ENCODE data around the gene HSD11B1. TPM values are rescaled to one million over a fixed set of nuclear protein-coding genes. Genes with fewer than 3 reads are reported as not detected.

HSD11B1 gene
- total RNA-seq, 1 donor, result 21.6 TPM

DNA sequence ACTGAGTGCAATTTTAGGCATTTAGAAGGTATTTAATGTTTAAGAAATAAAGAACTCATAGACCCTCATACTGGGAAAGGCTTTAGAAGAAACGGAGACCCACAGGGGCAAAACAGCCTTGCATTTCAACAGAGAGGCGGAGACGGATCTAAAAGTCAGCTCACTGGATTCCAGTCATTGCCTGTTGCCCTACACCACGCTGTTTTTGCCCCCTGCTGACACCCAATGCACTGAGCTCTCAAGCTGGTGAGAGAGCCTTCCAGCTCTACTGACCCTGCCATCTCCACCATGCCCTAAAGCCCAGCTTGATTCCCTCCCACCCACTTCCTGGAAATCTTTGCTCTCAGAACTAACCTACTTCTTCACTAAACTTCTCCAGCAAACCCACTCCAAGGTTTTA, 44.0 kb downstream of the HSD11B1 start:
- no peak overlapping the region for H3K4me3 ChIP-seq (ENCODE audit: low read depth, low read length)
- TF ChIP-seq, protein P1, sequence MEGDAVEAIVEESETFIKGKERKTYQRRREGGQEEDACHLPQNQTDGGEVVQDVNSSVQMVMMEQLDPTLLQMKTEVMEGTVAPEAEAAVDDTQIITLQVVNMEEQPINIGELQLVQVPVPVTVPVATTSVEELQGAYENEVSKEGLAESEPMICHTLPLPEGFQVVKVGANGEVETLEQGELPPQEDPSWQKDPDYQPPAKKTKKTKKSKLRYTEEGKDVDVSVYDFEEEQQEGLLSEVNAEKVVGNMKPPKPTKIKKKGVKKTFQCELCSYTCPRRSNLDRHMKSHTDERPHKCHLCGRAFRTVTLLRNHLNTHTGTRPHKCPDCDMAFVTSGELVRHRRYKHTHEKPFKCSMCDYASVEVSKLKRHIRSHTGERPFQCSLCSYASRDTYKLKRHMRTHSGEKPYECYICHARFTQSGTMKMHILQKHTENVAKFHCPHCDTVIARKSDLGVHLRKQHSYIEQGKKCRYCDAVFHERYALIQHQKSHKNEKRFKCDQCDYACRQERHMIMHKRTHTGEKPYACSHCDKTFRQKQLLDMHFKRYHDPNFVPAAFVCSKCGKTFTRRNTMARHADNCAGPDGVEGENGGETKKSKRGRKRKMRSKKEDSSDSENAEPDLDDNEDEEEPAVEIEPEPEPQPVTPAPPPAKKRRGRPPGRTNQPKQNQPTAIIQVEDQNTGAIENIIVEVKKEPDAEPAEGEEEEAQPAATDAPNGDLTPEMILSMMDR (IDR thresholded peaks at IDR 0.05; ENCODE audit: insufficient read depth, low read depth, low read length), result no peak
- DNase-seq (ENCODE audit: low read depth), result no peak

DNA sequence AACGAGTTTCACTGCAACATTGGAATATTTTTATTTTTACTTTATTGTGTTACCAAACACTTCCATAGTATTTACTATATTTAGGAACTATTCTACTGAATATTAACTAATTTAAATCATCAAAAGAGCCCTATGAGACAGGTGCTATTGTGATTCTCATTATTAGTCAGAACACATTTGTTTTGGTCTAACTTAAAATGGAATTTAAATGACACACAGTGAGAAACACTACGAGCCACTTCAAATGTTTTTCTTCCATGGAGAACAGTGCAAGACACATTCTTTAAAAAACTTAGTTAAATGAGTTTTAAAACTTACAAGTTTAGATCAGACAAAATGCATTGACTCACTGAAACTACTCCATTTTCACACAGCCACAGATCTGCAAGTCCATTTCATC, 44.6 kb downstream of the HSD11B1 start:
- TF ChIP-seq, protein P1 (IDR thresholded peaks at IDR 0.05; ENCODE audit: insufficient read depth, low read depth, low read length), result no peak
- DNase-seq (ENCODE audit: low read depth), result no peak
- H3K4me3 ChIP-seq (ENCODE audit: low read depth, low read length), result no peak overlapping the region

DNA sequence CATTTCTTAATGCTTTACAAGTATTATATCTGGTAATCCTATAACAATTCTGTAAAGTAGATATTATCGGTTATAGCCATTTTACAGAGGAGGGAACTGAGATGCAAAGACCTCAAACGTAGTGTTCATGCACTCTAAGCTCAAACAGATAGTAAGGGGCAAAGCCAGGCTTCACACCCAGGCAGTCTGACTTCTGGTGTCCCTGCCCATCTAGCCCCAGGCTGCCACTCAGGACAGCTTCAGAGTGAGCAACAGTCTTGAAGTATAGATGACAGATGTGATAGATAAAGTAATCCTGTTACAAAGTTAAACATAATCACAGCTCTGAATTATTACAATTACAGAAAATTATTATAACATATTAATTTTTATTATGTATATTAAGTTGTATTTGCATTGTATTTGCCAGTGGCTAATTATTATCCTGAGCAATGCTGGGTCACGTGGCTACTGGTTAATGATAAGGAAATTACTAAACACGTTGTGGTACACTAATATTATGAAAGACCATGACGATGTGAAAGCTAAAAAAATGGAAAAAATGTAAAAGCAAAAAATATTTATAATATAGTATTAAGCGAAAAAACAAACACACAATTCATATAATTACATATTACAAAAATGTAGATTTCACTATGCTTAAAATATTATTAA, 45.2 kb downstream of the HSD11B1 start:
- no peak overlapping the region for H3K4me3 ChIP-seq (ENCODE audit: low read depth, low read length)
- DNase-seq (ENCODE audit: low read depth), result no peak
- TF ChIP-seq, protein P1 (IDR thresholded peaks at IDR 0.05; ENCODE audit: insufficient read depth, low read depth, low read length), result no peak

DNA sequence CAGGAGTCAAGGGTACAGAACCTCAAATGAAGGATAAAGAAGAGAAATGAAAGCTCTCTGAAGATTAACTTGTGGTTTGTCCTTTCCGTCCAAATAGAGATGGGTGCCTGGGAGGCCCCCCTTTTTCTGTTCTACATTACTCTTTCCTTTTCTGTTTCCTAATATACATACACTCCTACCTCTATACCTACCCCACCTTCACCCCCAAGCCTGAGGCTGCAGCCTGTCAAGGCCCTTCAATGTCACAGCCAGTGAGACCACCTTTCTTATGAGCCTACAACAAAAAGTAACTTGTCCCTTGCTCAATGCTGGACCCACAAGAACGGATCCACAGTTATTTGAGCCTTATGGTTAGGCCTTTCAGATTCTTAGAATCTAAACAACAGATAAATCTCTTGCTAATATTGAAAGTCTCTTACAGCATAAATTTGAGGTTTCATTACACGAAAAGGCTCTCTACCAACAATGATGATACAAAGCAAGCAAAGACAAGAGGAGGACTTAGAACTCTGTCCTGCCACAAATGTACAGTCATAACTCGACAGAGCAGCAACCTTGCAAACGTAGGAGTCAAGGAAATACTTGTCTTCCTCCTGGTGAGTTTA, 47.1 kb downstream of the HSD11B1 start:
- TF ChIP-seq, protein P1 (IDR thresholded peaks at IDR 0.05; ENCODE audit: insufficient read depth, low read depth, low read length), result no peak
- H3K4me3 ChIP-seq (ENCODE audit: low read depth, low read length), result no peak overlapping the region

DNA sequence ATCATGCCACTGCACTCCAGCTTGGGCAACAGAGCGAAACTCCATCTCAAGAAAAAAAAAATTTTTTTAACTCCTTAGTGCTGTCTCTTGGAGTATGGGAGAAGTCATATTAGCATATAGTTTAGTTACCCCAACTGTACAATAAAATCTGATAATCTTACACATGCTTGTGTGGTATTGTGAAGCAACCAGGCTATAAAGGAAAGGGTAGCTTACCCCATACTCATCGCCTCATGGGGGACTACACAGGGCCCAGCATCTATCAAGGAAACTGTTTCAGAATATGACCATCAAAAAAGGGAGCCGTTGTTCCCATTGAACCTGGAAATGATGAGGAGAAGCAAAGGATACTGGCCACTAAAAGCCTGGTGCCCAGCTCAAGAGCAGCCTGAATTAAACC, 48.2 kb downstream of the HSD11B1 start:
- no peak for DNase-seq (ENCODE audit: low read depth)

More for the DNA sequence above, 47.1 kb downstream of the HSD11B1 start:
- DNase-seq (ENCODE audit: low read depth), result no peak

DNA sequence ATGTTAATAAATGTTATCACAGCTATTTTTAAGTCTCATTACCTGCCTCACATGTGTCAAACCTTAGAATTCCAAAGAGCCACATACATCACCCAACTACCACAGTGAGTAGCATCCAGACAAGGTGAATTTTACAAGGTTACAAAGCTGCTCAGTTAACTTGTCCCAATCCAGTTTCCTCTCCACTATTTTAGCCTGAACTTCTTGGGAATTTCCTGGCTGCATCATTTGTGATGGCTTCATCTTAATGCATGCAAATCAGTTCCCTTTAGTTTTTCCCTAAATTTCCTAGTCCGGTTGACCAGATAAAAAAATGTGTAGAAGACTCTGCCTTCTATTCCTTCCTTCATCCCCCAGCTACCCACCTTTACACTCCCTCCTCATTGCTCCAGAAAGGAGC, 50.6 kb downstream of the HSD11B1 start:
- no peak overlapping the region for H3K4me3 ChIP-seq (ENCODE audit: low read depth, low read length)
- TF ChIP-seq, protein P1 (IDR thresholded peaks at IDR 0.05; ENCODE audit: insufficient read depth, low read depth, low read length), result no peak
- no peak for DNase-seq (ENCODE audit: low read depth)

More for the DNA sequence above, 48.2 kb downstream of the HSD11B1 start:
- TF ChIP-seq, protein P1 (IDR thresholded peaks at IDR 0.05; ENCODE audit: insufficient read depth, low read depth, low read length), result no peak
- H3K4me3 ChIP-seq (ENCODE audit: low read depth, low read length), result no peak overlapping the region

Measured in fibroblast of villous mesenchyme (primary cell).